Pulmonary artery endothelial cell (primary cell): ENCODE results near the gene STOML1. TPM values are rescaled to one million over a fixed set of nuclear protein-coding genes. Genes with fewer than 3 reads are reported as not detected.

Source experiments
- DNase-seq: peaks from one replicate; pipeline ENCODE4 v3.0.0-alpha.2; 2011; ENCODE audit warnings: low read depth, low spot score
- total RNA-seq: library from RNA; depleted of rRNA; stranded (reverse); fragments of >200 nt; gene quantifications from 2 replicates; pipeline ENCODE4 v1.2.3, GENCODE V29; 2014

The STOML1 gene
- total RNA-seq, 1 donor from 2014 or later, result 9.1 TPM

GRCh38 chr15:74019734-74020133 lies 27.6 kb upstream of the STOML1 start:
- no peak for DNase-seq

- DNase-seq, result no peak
Measured at GRCh38 chr15:74013374-74013894, 21.3 kb upstream of the STOML1 start.

GRCh38 chr15:74011610-74012009 lies 19.5 kb upstream of the STOML1 start:
- DNase-seq, result peak; percentile 78

GRCh38 chr15:74010929-74011540 lies 18.9 kb upstream of the STOML1 start:
- no peak for DNase-seq

GRCh38 chr15:74008901-74009300 lies 16.8 kb upstream of the STOML1 start:
- DNase-seq, result no peak

GRCh38 chr15:74007820-74008371 lies 15.8 kb upstream of the STOML1 start:
- DNase-seq, result no peak

- no peak for DNase-seq
Measured at GRCh38 chr15:74006774-74007639, 14.9 kb upstream of the STOML1 start.

- no peak for DNase-seq
Measured at GRCh38 chr15:73997986-73998385, 5.9 kb upstream of the STOML1 start.

- peak; percentile 56 for DNase-seq
Measured at GRCh38 chr15:73996939-73997338, 4.8 kb upstream of the STOML1 start.

- DNase-seq, result no peak
Measured at GRCh38 chr15:73996267-73996666, 4.2 kb upstream of the STOML1 start.

GRCh38 chr15:73994912-73995622 lies 3.0 kb upstream of the STOML1 start:
- no peak for DNase-seq

GRCh38 chr15:73994413-73994883 lies 2.4 kb upstream of the STOML1 start, which contains the start of gene PML:
PML (plus strand) TSS chr15:73994716; CDS start chr15:73994813, 97 bp downstream.
- DNase-seq, result peak; percentile 91

GRCh38 chr15:73993211-73993994 lies 1.3 kb upstream of the STOML1 start:
- DNase-seq, result no peak

GRCh38 chr15:73992594-73992898 lies 451 bp upstream of the STOML1 start:
- DNase-seq, result no peak

- DNase-seq, result peak; percentile 50
Measured at GRCh38 chr15:73991260-73991659, 835 bp downstream of the STOML1 start.

- no peak for DNase-seq
Measured at GRCh38 chr15:73990250-73991005, 1.7 kb downstream of the STOML1 start.

- no peak for DNase-seq
Measured at GRCh38 chr15:73989001-73989798, 2.9 kb downstream of the STOML1 start.

GRCh38 chr15:73988445-73988969 lies 3.6 kb downstream of the STOML1 start:
- DNase-seq, result no peak
